Keratinocyte (primary cell): ENCODE data around the gene ARHGAP22.
"Not testable (repeated sequence)": the region's sequence is repeated elsewhere in the genome, so short reads cannot be mapped to it uniquely, and the experiment has no call there.

ENCODE experiments used
- CTCF ChIP-seq, 3 experiments: IDR thresholded peaks in 1 of 3; conservative IDR thresholded peaks in 1 of 3; optimal IDR thresholded peaks in 1 of 3; 2 replicates in 2 of 3; 3 replicates in 1 of 3; pipeline versions ENCODE3 to v1.5.1; 2011; ENCODE audit warnings: low read length in 3 of 3, mild to moderate bottlenecking in 3 of 3, moderate library complexity in 2 of 3, control low read depth in 1 of 3, inconsistent platforms in 1 of 3; ENCODE audit not compliant: insufficient read depth in 2 of 3; ENCODE audit errors: extremely low read depth in 1 of 3
- EZH2 ChIP-seq: IDR thresholded peaks from one replicate; pipeline ENCODE4 v1.6.1; 2012; ENCODE audit warnings: inconsistent platforms, mild to moderate bottlenecking, low read length, moderate library complexity

- TF ChIP-seq CTCF (optimal IDR thresholded peaks at IDR 0.05 in 1 of 3, IDR thresholded peaks at IDR 0.05 in 1 of 3, conservative IDR thresholded peaks at IDR 0.05 in 1 of 3; ENCODE audit: extremely low read depth in 1 of 3, insufficient read depth in 2 of 3, low read length in 3 of 3); EZH2: not testable (repeated sequence)
Observed at GRCh38 chr10:48421862-48422261, 183.0 kb downstream of the ARHGAP22 start.
